KMS-11 (cell line): ENCODE data around the gene STIM1.

ENCODE experiments used
- H2AFZ ChIP-seq: fragments of 200-600 bp; sonication (generic); 2 replicates; pipeline ENCODE4 v1.6.1; 2016; ENCODE audit warnings: antibody characterized with exemption, mixed run types, low read depth
- H3K27ac ChIP-seq: fragments of 200-600 bp; sonication (generic); 2 replicates; pipeline ENCODE4 v1.6.1; 2016; ENCODE audit warnings: mild to moderate bottlenecking, mixed run types
- H3K27me3 ChIP-seq: fragments of 200-600 bp; sonication (generic); 2 replicates; pipeline ENCODE4 v1.6.1; 2017; ENCODE audit warnings: mild to moderate bottlenecking, low read depth, mixed run types, moderate library complexity; ENCODE audit not compliant: insufficient read depth
- H3K36me3 ChIP-seq: fragments of 200-600 bp; sonication (generic); 2 replicates; pipeline ENCODE4 v1.6.1; 2017; ENCODE audit warnings: mild to moderate bottlenecking, mixed run types; ENCODE audit not compliant: insufficient read depth
- H3K4me1 ChIP-seq: fragments of 200-600 bp; sonication (generic); 2 replicates; pipeline ENCODE4 v1.6.1; 2016; ENCODE audit warnings: mild to moderate bottlenecking, low read depth, mixed run types; ENCODE audit not compliant: poor library complexity, severe bottlenecking
- H3K4me2 ChIP-seq: fragments of 200-600 bp; sonication (generic); 2 replicates; pipeline ENCODE4 v1.7.0; 2016; ENCODE audit warnings: mild to moderate bottlenecking, mixed run types
- H3K4me3 ChIP-seq: fragments of 200-600 bp; sonication (generic); IDR thresholded peaks from 2 replicates; pipeline ENCODE4 v1.6.1; 2017; ENCODE audit warnings: low read depth, low read length, mixed read lengths; ENCODE audit not compliant: insufficient read depth
- H3K79me2 ChIP-seq: fragments of 200-600 bp; sonication (generic); 2 replicates; pipeline ENCODE4 v1.6.1; 2016; ENCODE audit warnings: low read depth, mixed run types; ENCODE audit not compliant: insufficient read depth
- H3K9ac ChIP-seq: fragments of 200-600 bp; sonication (generic); 2 replicates; pipeline ENCODE4 v1.6.1; 2016; ENCODE audit warnings: mild to moderate bottlenecking, mixed run types
- H4K20me1 ChIP-seq: fragments of 200-600 bp; sonication (generic); 2 replicates; pipeline ENCODE4 v1.6.1; 2016; ENCODE audit warnings: mild to moderate bottlenecking, mixed run types; ENCODE audit not compliant: insufficient read depth
- CTCF ChIP-seq: fragments of 200-600 bp; sonication (generic); conservative IDR thresholded peaks from 2 replicates; pipeline ENCODE4 v1.6.1; 2017; ENCODE audit warnings: low read depth, mild to moderate bottlenecking, antibody characterized with exemption, low read length, moderate library complexity, mixed read lengths

The STIM1 gene

DNA sequence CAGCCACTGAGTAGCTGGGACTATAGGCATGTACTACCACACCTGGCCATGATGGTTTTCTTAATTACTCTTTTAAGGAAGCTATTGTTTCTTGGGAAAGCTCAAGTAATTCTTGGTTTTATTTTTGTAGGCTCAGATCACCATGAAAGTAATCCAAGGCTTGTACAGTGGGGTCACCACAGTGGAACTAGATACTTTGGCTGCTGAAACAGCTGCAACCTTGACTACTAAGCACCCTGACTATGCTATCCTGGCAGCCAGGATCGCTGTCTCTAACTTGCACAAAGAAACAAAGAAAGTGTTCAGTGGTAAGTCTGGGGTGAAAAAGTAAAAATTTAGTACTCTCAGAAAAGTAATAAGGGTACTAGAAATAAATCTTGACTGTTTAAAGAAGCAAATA is 250.5 kb downstream of the STIM1 start:
- H3K36me3 ChIP-seq: peaks cover 16% of the 10 kb centered on the region; the same call in 1 of the 2 replicates
- H3K79me2 ChIP-seq: peaks cover 22% of the 10 kb centered on the region; the same call in 1 of the 2 replicates
- no peak overlapping the region for H3K4me3 ChIP-seq

DNA sequence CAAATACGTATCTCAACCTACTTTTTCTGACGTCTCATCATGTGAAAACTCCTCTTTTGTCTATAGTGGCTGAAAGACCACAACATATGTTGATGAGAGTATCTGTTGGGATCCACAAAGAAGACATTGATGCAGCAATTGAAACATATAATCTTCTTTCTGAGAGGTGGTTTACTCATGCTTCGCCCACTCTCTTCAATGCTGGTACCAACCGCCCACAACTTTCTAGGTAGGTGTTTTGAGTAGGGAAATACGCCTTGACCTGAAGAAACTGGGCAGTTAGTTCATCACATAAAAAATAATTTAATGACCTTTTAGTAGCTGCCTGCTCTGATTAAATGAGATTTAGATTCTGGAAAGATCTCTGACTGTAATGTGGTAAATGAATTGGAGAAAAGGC is 256.4 kb downstream of the STIM1 start:
- Histone ChIP-seq H3K36me3 (peaks cover 23% of the 10 kb centered on the region; the same call in 1 of the 2 replicates), H3K79me2 (no peaks in the 10 kb centered on the region), H3K4me2 (no peak overlapping the region), H3K9ac (no peak overlapping the region), H4K20me1 (no peaks in the 10 kb centered on the region), H3K4me1 (no peaks in the 10 kb centered on the region), H2AFZ (no peak overlapping the region), H3K27ac (no peak overlapping the region), H3K27me3 (no peaks in the 10 kb centered on the region), H3K4me3 (no peak overlapping the region)
- no peak for TF ChIP-seq CTCF

More for the DNA sequence above, 250.5 kb downstream of the STIM1 start:
- TF ChIP-seq CTCF: no peak
- Histone ChIP-seq H4K20me1 (no peaks in the 10 kb centered on the region), H2AFZ (no peak overlapping the region), H3K27ac (no peak overlapping the region), H3K27me3 (no peaks in the 10 kb centered on the region), H3K4me2 (no peak overlapping the region), H3K9ac (no peak overlapping the region), H3K4me1 (no peaks in the 10 kb centered on the region)

DNA sequence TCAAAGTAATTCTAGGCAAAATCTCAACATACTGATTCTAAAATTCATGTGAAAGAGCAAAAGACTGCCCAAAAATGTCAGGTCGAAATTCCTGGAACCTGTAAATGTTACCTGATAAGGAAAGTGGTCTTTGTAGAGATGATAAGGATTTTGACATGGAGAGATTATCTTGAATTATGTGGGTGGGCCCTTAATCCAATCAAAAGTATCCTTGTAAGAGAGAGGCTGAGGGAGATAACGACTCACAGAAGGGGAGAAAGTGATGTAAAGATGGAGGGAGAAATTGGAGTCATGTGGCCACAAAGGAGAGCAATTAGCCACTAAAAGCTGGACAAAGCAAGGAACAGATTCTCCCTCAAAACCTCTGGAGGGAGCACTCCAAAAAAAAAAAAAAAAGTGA is 259.7 kb downstream of the STIM1 start:
- TF ChIP-seq CTCF: no peak
- no peaks in the 10 kb centered on the region for H3K79me2 ChIP-seq
- no peak overlapping the region for H2AFZ ChIP-seq
- no peak overlapping the region for H3K9ac ChIP-seq
- no peaks in the 10 kb centered on the region for H4K20me1 ChIP-seq
- H3K27me3 ChIP-seq: no peaks in the 10 kb centered on the region
- H3K4me2 ChIP-seq: no peak overlapping the region
- H3K36me3 ChIP-seq: peaks cover 13% of the 10 kb centered on the region; the same call in 1 of the 2 replicates
- H3K27ac ChIP-seq: no peak overlapping the region
- H3K4me3 ChIP-seq: no peak overlapping the region
- H3K4me1 ChIP-seq: no peaks in the 10 kb centered on the region

DNA sequence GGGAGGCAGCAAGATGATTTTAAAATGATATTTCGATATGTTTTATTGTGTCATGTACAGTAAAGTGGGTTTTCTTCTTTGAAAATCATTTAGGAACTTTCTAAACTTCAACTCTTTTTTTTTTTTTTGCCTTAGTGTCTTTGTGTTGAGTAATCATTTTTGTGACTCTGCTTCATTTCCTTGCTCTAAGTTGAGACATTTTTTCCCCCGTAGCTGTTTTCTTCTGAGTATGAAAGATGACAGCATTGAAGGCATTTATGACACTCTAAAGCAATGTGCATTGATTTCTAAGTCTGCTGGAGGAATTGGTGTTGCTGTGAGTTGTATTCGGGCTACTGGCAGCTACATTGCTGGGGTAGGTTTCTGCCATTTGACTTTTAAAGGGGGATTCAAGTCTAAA is 262.6 kb downstream of the STIM1 start:
- Histone ChIP-seq H3K27me3 (no peaks in the 10 kb centered on the region), H3K27ac (no peak overlapping the region), H3K4me2 (no peak overlapping the region), H3K79me2 (no peaks in the 10 kb centered on the region), H3K4me1 (no peaks in the 10 kb centered on the region), H4K20me1 (no peaks in the 10 kb centered on the region), H2AFZ (no peak overlapping the region), H3K36me3 (peaks cover 11% of the 10 kb centered on the region; the same call in 1 of the 2 replicates), H3K4me3 (no peak overlapping the region), H3K9ac (no peak overlapping the region)
- TF ChIP-seq CTCF: no peak

- H3K9ac ChIP-seq: no peak overlapping the region
- H4K20me1 ChIP-seq: no peaks in the 10 kb centered on the region
- TF ChIP-seq CTCF: no peak
- no peak overlapping the region for H2AFZ ChIP-seq
- H3K4me2 ChIP-seq: no peak overlapping the region
- peaks cover 22% of the 10 kb centered on the region; the same call in 1 of the 2 replicates for H3K36me3 ChIP-seq
- no peaks in the 10 kb centered on the region for H3K27me3 ChIP-seq
- H3K4me1 ChIP-seq: no peaks in the 10 kb centered on the region
- no peak overlapping the region for H3K27ac ChIP-seq
- no peak overlapping the region for H3K4me3 ChIP-seq
- H3K79me2 ChIP-seq: no peaks in the 10 kb centered on the region
These were observed 267.8 kb downstream of the STIM1 start for GRCh38 chr11:4123218-4123617.
